GM12864 (cell line): ENCODE measurements around the gene LTB4R2.
"Not testable (repeated sequence)": the region's sequence is repeated elsewhere in the genome, so short reads cannot be mapped to it uniquely, and the experiment has no call there.

ENCODE experiments used
- DNase-seq: peaks from one replicate; pipeline ENCODE4 v3.0.0-alpha.2; 2011; ENCODE audit warnings: low read depth
- H3K4me3 ChIP-seq: 2 replicates; pipeline ENCODE4 v1.5.1; 2011; ENCODE audit warnings: mild to moderate bottlenecking, low read depth, low read length, control low read depth
- CTCF ChIP-seq: IDR thresholded peaks from 2 replicates; pipeline ENCODE4 v1.5.1; 2011; ENCODE audit warnings: low read depth, mild to moderate bottlenecking, moderate library complexity, low read length, control low read depth, inconsistent platforms; ENCODE audit errors: missing control alignments

The LTB4R2 gene

GRCh38 chr14:24322672-24323071 lies 12.7 kb downstream of the LTB4R2 start:
- no peak for DNase-seq
- TF ChIP-seq CTCF, result no peak
- H3K4me3 ChIP-seq, result no peak overlapping the region

GRCh38 chr14:24323341-24323740 lies 13.4 kb downstream of the LTB4R2 start:
- DNase-seq, result no peak
- TF ChIP-seq CTCF, result no peak
- H3K4me3 ChIP-seq, result no peak overlapping the region

- no peak for TF ChIP-seq CTCF
- H3K4me3 ChIP-seq, result no peak overlapping the region
Observed at GRCh38 chr14:24324024-24324423, 14.1 kb downstream of the LTB4R2 start.

GRCh38 chr14:24325041-24325530 lies 15.1 kb downstream of the LTB4R2 start:
- TF ChIP-seq CTCF, result no peak
- no peak overlapping the region for H3K4me3 ChIP-seq

More at GRCh38 chr14:24324024-24324423, 14.1 kb downstream of the LTB4R2 start:
- DNase-seq, result no peak

GRCh38 chr14:24325963-24326362 lies 16.0 kb downstream of the LTB4R2 start:
- no peak for DNase-seq
- no peak for TF ChIP-seq CTCF
- no peak overlapping the region for H3K4me3 ChIP-seq

More at GRCh38 chr14:24325041-24325530, 15.1 kb downstream of the LTB4R2 start:
- no peak for DNase-seq

GRCh38 chr14:24327303-24327702 lies 17.4 kb downstream of the LTB4R2 start:
- H3K4me3 ChIP-seq, result no peak overlapping the region
- no peak for DNase-seq
- TF ChIP-seq CTCF, result no peak

- H3K4me3 ChIP-seq, DNase-seq: not testable (repeated sequence)
- peak; percentile 43 for TF ChIP-seq CTCF
Observed at GRCh38 chr14:24327914-24328313, 18.0 kb downstream of the LTB4R2 start.
